NCI-H128 (cell line): Measurements from ENCODE around the gene ZMYM4.
"Not testable (repeated sequence)": the region's sequence is repeated elsewhere in the genome, so short reads cannot be mapped to it uniquely, and the experiment has no call there.

Experiments
- DNase-seq: peaks from one replicate; lab custom pipeline; 2025; ENCODE audit not compliant: unreplicated experiment; lab: John Stamatoyannopoulos, UW

Gene ZMYM4

DNA sequence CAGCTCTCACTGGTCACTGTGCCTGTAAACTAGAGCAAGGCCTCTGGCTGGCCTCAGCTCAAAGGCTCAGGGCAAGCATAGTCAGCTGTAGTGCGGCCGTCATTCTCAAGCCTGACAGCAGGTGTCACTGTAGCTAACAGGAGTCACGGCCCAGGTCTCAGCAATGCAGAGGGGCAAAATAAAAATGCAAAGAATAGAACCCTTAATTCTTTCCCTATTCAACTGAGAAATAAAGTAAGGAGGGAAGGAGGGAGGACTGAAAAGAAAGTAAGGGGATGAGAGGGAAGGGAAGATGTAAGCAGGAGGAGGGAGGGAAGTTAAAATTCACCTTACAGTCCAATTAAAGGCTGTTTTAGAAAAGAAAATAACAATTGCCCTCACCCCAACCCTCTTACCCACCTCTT, 182.6 kb downstream of the ZMYM4 start:
- DNase-seq, result peak; percentile 68

DNA sequence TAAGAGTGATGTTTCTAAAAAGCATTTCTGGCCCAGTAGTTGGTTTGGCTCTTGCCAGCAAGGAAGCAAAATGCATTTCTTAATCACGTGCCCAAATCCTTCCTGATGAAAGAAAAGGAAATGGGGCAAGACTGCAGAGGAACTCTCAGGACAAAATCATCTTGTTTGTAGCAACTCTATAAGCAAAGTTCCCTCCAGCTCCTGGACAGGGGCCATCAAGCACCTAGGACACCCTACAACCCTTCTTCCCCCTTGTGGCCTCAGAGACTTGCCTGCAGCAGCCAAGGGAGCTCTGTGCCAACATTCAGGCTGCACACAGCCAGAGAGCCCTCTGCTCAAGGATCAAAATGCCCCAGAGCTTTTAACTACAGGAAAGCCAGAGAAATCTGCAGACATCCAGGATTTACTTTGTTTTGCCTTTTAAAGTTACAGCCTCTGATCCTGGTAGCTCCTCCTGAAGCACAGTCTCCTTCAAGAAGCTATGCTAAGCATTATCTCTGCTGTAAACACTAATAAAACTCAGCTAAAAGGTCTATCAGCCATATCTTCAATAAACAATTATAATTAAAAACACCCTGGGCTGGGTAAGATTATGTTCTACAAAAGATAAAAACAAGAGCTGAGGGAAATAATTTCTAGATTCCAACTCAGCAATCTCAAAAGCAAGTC, 183.7 kb downstream of the ZMYM4 start:
- no peak for DNase-seq

DNA sequence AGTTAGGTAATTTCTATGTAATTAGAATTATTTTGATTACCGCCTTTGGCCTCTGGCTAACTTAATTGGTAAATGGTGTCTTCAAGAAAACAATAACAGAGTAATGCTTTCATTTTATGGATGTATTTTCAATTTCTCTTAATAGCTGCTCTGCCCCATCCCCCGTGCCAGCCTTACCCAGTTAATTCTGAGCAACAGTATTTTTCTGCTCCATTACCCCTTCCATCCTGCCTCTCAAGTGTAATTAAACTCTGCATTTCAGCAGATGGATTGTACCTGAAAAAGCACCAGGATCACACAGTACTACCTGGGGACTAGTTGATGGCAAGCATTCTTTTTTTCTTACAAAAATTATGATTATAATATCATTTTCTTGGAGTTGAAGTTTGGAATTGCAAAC, 184.5 kb downstream of the ZMYM4 start:
- no peak for DNase-seq

DNA sequence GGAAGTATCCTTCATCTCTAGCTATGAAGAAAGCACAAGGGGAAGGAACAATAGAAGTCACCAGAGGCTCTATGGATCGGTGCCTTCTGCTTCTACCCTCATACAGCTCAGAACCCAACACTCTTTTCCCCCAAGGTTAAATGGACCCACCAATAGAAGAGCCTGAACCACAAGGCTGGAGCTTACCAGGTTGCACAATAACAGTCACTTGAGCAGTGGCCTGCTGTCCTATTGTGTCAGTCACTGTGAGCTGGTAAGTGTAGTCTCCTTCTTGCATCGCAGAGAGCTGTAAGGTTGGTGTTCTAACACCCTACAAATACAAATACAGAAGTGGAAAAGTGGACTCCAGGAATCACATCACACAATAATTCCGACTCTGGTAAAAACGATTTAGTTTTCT, 185.7 kb downstream of the ZMYM4 start:
- DNase-seq, result no peak

DNA sequence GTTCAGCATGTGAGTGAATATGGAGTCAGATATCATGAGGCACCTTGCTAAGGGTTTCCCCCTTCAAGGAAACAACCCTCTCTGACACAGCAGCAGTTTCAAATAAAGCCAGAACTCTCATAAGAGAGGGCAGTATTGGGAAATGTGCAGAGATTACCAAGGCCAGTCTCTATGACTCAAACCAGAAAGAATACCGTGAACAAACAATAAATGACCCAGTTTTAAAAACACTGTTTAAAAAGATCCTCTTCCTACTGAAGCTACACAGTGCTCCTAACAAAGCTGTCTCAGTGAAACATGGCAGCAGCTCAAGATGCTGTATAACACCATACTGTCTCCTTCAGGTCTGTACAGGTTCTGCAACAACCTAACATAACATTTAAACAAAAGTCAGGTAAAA, 186.1 kb downstream of the ZMYM4 start:
- no peak for DNase-seq

DNA sequence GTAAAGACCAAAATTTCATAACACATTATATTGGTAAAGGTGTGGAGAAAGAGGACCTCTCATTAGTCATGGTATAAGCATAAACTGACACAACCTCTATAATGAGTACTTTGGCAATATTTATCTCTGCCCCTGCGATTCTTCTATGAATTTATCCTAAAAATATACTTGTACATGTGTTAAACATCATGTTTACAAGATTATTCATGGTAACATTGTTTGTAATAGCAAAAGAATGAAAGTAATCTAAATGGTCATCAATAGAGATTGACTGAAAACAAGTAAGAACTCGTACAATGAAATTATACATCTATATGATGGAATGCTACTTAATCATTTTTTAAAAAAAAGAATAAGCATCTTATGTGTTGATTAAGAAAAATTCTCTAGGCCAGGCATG, 192.3 kb downstream of the ZMYM4 start:
- no peak for DNase-seq

DNA sequence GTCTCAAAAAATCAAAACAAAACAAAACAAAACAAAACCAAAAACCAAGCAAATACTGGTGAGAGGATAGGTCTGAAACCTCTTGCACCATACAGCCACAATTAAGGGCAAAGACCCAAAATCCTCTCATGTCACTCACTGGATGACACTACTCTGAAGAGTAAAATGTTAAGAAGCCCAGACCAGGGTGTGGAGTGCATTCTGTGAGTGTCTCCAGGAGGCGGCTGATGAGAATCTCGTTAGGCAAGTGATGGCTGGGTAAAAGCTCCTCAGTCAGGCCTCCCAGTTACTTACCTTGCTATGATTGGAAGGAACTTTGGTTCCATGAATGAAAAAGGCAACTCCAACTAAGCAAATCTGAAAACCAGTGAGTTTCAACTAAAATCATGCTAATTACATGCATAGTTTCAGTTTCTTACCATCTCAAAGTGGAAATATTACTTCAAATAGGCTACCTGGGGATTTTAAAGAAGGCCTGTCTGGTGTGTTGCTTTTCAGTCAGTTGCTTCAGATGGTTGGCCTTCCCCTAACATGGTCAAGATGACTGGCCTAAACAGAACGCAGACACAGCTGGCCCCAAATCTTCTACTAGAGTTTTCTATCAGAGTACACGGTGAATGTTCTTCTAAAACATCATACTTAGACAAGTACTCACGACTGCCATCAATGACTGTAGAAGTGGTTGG, 193.6 kb downstream of the ZMYM4 start:
- no peak for DNase-seq

DNA sequence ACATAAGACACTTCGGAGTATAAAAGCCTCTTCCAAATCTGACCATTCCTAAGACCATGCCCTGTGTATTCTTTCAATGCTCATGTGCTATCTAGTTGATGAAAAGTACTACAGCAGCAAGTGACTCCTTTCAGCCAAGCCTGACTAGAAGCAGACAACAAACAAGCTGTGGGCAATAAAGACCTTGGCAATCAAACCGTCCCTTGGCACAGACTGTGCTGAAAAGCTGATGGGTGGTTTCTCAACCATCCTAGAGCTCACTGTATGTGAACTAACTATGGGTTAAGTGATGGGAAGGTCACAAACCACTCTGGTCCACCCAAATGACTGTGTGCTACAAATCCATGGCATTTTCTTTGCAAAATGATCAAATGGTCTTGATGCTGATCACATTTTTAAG, 194.7 kb downstream of the ZMYM4 start:
- DNase-seq, result no peak

DNA sequence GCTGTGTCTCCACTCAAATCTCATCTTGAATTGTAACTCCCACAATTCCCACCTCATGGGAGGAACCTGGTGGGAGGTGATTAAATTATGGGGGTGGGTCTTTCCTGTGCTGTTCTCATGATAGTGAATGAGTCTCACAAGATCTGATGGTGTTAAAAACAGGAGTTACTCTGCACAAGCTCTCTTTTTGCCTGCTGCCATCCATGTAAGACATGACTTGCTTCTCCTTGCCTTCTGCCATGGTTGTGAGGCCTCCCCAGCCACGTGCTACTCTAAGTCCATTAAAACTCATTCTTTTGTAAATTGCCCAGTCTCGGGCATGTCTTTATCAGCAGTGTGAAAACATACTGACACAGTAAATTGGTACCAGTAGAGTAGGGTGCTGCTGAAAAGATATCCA, 195.2 kb downstream of the ZMYM4 start:
- not testable (repeated sequence) for DNase-seq

DNA sequence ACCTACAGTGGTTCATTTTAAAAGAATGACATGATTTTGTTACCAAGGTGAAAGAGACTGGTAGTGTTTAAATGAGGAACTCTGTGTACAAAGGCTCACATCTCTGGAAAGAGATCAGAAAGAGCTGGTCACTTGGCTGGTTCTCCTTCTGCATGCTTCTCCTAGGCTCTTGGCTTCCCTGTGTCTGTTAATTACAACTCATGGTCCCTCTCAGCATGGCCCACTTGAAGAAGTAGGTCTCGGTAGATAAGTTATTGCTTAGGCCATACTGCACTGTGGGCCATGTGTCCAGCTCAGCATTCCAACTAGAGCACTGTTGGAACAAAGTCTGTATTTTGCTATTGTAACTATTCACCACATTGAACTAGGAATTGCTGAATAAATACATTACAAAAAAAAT, 197.6 kb downstream of the ZMYM4 start:
- DNase-seq, result no peak

DNA sequence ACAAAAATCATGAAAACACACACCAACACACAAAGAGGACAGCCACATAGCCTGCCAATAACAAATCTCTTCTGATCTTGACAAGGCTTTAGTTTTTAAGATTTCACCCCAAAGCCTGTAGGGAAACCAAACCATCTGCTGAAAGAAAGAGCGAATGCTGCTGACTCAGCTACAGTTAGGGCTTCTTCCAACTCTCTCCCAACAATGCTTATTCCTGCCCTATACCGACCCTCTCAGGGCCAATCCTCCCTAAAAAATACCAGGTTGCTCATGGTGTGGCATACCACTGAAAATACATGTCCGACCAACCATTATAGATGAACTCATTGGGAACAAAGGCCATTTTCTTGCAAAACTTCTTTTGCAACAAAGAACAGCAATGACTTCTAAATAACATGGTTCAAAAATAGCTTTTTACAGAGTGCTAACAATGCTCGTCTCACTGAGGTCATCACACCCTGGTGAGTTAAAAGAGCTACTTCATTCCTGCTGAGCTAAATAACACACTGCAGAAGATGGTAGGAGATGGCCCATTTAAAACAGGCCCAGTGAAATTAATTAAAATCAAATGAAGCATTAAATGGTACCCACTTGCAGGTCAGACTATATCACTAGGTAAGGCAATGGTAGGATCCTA, 202.6 kb downstream of the ZMYM4 start:
- DNase-seq, result no peak
